Measurements from ENCODE around the gene DAPK2. TPM values are rescaled to one million over a fixed set of nuclear protein-coding genes. Genes with fewer than 3 reads are reported as not detected.

The DAPK2 gene
- total and polyA plus RNA-seq, 2 donors (not counting 1 experiment from before 2014, with no cell fraction given) = 14.4 to 21.4 TPM

DNA sequence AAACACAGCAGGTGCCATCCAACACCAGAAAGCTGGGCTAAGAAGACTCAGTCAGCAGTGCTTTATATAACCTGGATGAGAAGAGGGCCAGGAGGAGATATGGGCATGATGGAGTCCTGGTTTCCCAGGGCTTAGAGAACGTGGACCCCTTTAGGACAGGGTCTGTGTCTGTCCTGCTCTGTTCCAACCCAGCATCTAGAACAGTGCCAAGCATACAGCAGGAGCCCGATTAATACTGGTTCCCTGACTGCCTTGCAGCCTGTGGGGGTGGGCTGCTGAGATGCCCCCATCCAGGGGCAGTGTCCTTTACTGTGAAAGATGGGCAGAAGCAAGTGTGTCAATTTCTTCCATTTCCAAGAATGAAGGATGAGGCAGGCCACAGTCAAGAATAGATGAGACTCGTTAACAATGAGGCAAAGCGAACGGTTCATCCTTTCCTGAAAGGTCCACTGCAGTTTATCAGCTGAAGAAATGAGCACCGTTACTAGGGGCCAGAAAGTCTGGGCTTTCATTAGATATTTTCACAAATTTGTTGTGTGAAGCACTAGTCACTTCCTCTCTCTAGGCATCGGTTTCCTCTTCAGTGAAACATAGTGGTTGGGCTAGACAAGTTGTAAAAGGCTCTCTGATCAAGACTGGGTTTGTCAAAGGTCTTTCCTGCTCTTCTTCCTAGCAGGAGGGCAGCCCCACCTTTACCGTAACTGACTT, 140.6 kb downstream of the DAPK2 start:
- no peaks in the 10 kb centered on the region for H3K36me3 ChIP-seq (ENCODE audit: control insufficient read depth, insufficient read depth, low read length)

DNA sequence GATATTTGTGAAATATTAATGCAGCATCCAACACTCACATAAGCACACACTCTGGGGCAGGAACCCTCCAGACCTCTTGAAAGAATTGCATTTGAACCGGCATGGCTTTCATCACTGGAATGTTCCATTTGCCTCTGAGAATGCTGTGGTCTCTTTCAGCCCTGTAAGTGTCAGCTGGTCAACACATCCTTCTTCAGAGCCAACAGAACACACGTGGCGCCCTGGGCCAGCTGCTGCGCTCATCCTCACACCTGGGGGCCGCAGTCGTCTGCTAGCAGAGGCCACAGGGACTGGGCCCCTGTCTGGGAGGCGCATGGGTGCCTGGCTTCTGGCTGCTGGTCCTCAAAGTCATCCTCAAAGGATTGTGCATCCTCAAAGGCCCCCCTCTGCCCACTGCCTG, 141.2 kb downstream of the DAPK2 start:
- Histone ChIP-seq H3K79me2 (ENCODE audit: control insufficient read depth, insufficient read depth, low read length) (no peaks in the 10 kb centered on the region), H3K36me3 (ENCODE audit: control insufficient read depth, insufficient read depth, low read length) (no peaks in the 10 kb centered on the region), H4K20me1 (ENCODE audit: control insufficient read depth, extremely low read depth, insufficient read depth, low read length) (no peaks in the 10 kb centered on the region), H3K27me3 (ENCODE audit: control insufficient read depth, insufficient read depth, low read length) (no peaks in the 10 kb centered on the region), H2AFZ (ENCODE audit: low read length) (no peak overlapping the region), H3K9me3 (ENCODE audit: control insufficient read depth, insufficient read depth, low read depth, low read length) (no peaks in the 10 kb centered on the region), H3K4me2 (ENCODE audit: extremely low read depth, insufficient read depth, low read length) (no peak overlapping the region), H3K9ac (ENCODE audit: insufficient read depth, low read length) (no peak overlapping the region), H3K27ac (ENCODE audit: insufficient read depth, low read length) (no peak overlapping the region), H3K4me1 (ENCODE audit: control insufficient read depth, extremely low read depth, insufficient read depth, low read length) (peaks cover 9% of the 10 kb centered on the region), H3K4me3 (replicated peaks in 1 of 4; ENCODE audit: control extremely low read depth in 1 of 4, insufficient read depth in 1 of 4, low read depth in 3 of 4, low read length in 4 of 4) (no peak overlapping the region)
- DNase-seq (ENCODE audit: low read depth in 2 of 2) = peak in 1 of 2 donors; percentile 48
- TF ChIP-seq EZH2 (IDR thresholded peaks at IDR 0.05; ENCODE audit: low read length, missing control alignments) (no peak), CTCF (conservative IDR thresholded peaks at IDR 0.05 in 1 of 2, IDR thresholded peaks at IDR 0.05 in 1 of 2; ENCODE audit: low read depth in 1 of 2, low read length in 2 of 2) (no peak)

More for the DNA sequence above, 140.6 kb downstream of the DAPK2 start:
- Histone ChIP-seq H3K79me2 (ENCODE audit: control insufficient read depth, insufficient read depth, low read length) (no peaks in the 10 kb centered on the region), H3K9ac (ENCODE audit: insufficient read depth, low read length) (no peak overlapping the region), H2AFZ (ENCODE audit: low read length) (no peak overlapping the region), H3K27me3 (ENCODE audit: control insufficient read depth, insufficient read depth, low read length) (no peaks in the 10 kb centered on the region), H3K4me1 (ENCODE audit: control insufficient read depth, extremely low read depth, insufficient read depth, low read length) (peaks cover 10% of the 10 kb centered on the region), H3K9me3 (ENCODE audit: control insufficient read depth, insufficient read depth, low read depth, low read length) (no peaks in the 10 kb centered on the region), H3K4me3 (replicated peaks in 1 of 4; ENCODE audit: control extremely low read depth in 1 of 4, insufficient read depth in 1 of 4, low read depth in 3 of 4, low read length in 4 of 4) (no peak overlapping the region), H3K4me2 (ENCODE audit: extremely low read depth, insufficient read depth, low read length) (no peak overlapping the region), H4K20me1 (ENCODE audit: control insufficient read depth, extremely low read depth, insufficient read depth, low read length) (no peaks in the 10 kb centered on the region), H3K27ac (ENCODE audit: insufficient read depth, low read length) (no peak overlapping the region)
- no peak for TF ChIP-seq EZH2 (IDR thresholded peaks at IDR 0.05; ENCODE audit: low read length, missing control alignments)
- no peak for TF ChIP-seq CTCF (conservative IDR thresholded peaks at IDR 0.05 in 1 of 2, IDR thresholded peaks at IDR 0.05 in 1 of 2; ENCODE audit: low read depth in 1 of 2, low read length in 2 of 2)
- DNase-seq (ENCODE audit: low read depth in 2 of 2) = no peak

DNA sequence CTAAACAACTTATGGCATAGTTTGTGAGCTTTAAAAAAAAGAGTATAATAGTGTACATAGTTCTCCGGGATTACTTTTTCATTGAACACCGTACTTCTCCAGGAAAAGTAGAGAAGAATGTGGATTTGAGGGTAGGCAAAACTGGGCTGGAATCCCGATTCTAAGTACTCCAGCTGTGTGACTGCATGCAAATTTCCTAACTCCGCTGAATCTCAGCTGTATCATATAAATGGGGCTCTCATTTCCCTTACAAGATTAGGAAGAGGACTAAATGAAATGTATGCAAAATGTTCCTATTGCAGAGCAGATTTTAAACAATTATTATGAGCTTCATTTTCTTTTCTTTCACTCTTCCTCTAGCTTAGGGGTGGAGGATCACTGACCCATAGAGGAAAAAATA, 142.2 kb downstream of the DAPK2 start:
- no peak overlapping the region for H2AFZ ChIP-seq (ENCODE audit: low read length)
- DNase-seq (ENCODE audit: low read depth in 2 of 2) = no peak
- H3K27me3 ChIP-seq (ENCODE audit: control insufficient read depth, insufficient read depth, low read length) = no peaks in the 10 kb centered on the region
- H3K36me3 ChIP-seq (ENCODE audit: control insufficient read depth, insufficient read depth, low read length) = no peaks in the 10 kb centered on the region
- no peak overlapping the region for H3K4me2 ChIP-seq (ENCODE audit: extremely low read depth, insufficient read depth, low read length)
- no peaks in the 10 kb centered on the region for H3K9me3 ChIP-seq (ENCODE audit: control insufficient read depth, insufficient read depth, low read depth, low read length)
- H3K4me1 ChIP-seq (ENCODE audit: control insufficient read depth, extremely low read depth, insufficient read depth, low read length) = peaks cover 2% of the 10 kb centered on the region
- H4K20me1 ChIP-seq (ENCODE audit: control insufficient read depth, extremely low read depth, insufficient read depth, low read length) = no peaks in the 10 kb centered on the region
- no peak overlapping the region for H3K27ac ChIP-seq (ENCODE audit: insufficient read depth, low read length)
- no peak overlapping the region for H3K9ac ChIP-seq (ENCODE audit: insufficient read depth, low read length)
- no peak for TF ChIP-seq CTCF (conservative IDR thresholded peaks at IDR 0.05 in 1 of 2, IDR thresholded peaks at IDR 0.05 in 1 of 2; ENCODE audit: low read depth in 1 of 2, low read length in 2 of 2)
- TF ChIP-seq EZH2 (IDR thresholded peaks at IDR 0.05; ENCODE audit: low read length, missing control alignments) = no peak
- no peak overlapping the region for H3K4me3 ChIP-seq (replicated peaks in 1 of 4; ENCODE audit: control extremely low read depth in 1 of 4, insufficient read depth in 1 of 4, low read depth in 3 of 4, low read length in 4 of 4)
- H3K79me2 ChIP-seq (ENCODE audit: control insufficient read depth, insufficient read depth, low read length) = no peaks in the 10 kb centered on the region

All from fibroblast of lung (primary cell).